Calu3 (cell line): ENCODE measurements around the gene SERPINE2. TPM values are rescaled to one million over a fixed set of nuclear protein-coding genes. Genes with fewer than 3 reads are reported as not detected.

ENCODE experiments used
- BruUV-seq: library from RNA; stranded (reverse); fragments of 400-500 nt; replicated peaks from 2 replicates; lab custom pipeline; 2021; lab: Mats Ljungman, UMichigan
- CTCF ChIA-PET: fragments of 300-600 bp; sonication (Branson Sonifier 250); formaldehyde crosslinking; loops from one replicate; lab custom pipeline; 2022; ENCODE audit warnings: antibody characterized with exemption; lab: Charles Lee
- DNase-seq: peaks from one replicate; pipeline ENCODE4 v3.0.0; 2022
- H3K27ac Mint-ChIP-seq: one replicate; pipeline ENCODE4 v1.8.0; 2022; ENCODE audit warnings: mixed read lengths; ENCODE audit not compliant: unreplicated experiment
- H3K27me3 Mint-ChIP-seq: one replicate; pipeline ENCODE4 v1.8.0; 2022; ENCODE audit warnings: mixed read lengths; ENCODE audit not compliant: unreplicated experiment
- H3K36me3 Mint-ChIP-seq: one replicate; pipeline ENCODE4 v1.8.0; 2022; ENCODE audit warnings: mild to moderate bottlenecking, moderate library complexity, mixed read lengths; ENCODE audit not compliant: insufficient read depth, unreplicated experiment
- H3K4me1 Mint-ChIP-seq: one replicate; pipeline ENCODE4 v1.8.0; 2022; ENCODE audit warnings: mild to moderate bottlenecking, low read depth, mixed read lengths; ENCODE audit not compliant: unreplicated experiment
- H3K4me3 Mint-ChIP-seq: one replicate; pipeline ENCODE4 v1.8.0; 2022; ENCODE audit warnings: mild to moderate bottlenecking, low read depth, moderate library complexity, mixed read lengths; ENCODE audit not compliant: unreplicated experiment
- H3K9me3 Mint-ChIP-seq: one replicate; pipeline ENCODE4 v1.8.0; 2022; ENCODE audit warnings: low read depth, mixed read lengths; ENCODE audit not compliant: unreplicated experiment
- intact Hi-C: fragments of 100-400 bp; cut with micrococcal nuclease; formaldehyde crosslinking; loops from one replicate; pipeline ENCODE4 v1.10.0; 2022; ENCODE audit not compliant: unreplicated experiment
- total RNA-seq: library from RNA; stranded (reverse); gene quantifications from 2 replicates; pipeline ENCODE4 v1.2.3, GENCODE V29; 2022
- TF ChIP-seq, protein P1 (sequence below): fragments of 200-600 bp; IDR thresholded peaks from one replicate; pipeline ENCODE4 v1.8.0; 2022; ENCODE audit warnings: antibody characterized with exemption; ENCODE audit not compliant: unreplicated experiment

SERPINE2 gene
- total RNA-seq, 1 experiment from 2014 or later, result 39.7 TPM

- no peak for DNase-seq
Measured at GRCh38 chr2:223989856-223990232, 49.2 kb downstream of the SERPINE2 start.

DNA sequence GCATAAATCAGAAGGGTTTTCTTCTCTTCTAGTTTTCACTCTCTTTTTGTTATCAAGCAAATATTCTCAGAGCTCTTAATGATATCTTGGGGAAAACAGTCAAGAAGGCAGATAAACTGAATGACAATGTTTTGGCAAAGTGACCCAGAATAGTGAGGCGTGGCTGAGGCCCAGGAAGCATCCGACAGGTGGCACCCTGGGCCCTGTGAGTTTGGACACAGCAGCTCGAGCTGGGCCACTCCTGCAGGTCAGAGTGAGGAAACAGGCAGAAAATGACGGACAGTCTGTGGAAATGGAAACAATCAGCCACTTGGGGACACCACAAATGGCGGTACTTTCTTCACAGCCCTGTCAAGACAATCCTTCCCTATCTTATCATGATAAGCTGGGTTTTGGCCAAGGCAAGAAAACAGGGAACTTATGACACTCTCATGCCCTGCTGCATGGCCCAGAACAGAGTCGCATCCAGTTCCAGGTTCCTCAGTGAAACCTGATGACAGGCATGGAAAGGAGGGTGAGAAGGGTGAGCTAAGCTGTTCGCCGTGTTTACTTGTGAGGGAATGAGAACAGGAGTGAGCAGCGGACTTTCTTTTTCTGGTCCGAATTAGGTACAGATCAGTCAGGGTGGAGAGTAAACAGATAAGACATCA, 49.8 kb downstream of the SERPINE2 start:
- TF ChIP-seq, protein P1, sequence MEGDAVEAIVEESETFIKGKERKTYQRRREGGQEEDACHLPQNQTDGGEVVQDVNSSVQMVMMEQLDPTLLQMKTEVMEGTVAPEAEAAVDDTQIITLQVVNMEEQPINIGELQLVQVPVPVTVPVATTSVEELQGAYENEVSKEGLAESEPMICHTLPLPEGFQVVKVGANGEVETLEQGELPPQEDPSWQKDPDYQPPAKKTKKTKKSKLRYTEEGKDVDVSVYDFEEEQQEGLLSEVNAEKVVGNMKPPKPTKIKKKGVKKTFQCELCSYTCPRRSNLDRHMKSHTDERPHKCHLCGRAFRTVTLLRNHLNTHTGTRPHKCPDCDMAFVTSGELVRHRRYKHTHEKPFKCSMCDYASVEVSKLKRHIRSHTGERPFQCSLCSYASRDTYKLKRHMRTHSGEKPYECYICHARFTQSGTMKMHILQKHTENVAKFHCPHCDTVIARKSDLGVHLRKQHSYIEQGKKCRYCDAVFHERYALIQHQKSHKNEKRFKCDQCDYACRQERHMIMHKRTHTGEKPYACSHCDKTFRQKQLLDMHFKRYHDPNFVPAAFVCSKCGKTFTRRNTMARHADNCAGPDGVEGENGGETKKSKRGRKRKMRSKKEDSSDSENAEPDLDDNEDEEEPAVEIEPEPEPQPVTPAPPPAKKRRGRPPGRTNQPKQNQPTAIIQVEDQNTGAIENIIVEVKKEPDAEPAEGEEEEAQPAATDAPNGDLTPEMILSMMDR, result no peak
- Mint-ChIP-seq H3K36me3 (peaks cover 7% of the 10 kb centered on the region), H3K27me3 (no peaks in the 10 kb centered on the region), H3K4me3 (no peak overlapping the region), H3K9me3 (no peaks in the 10 kb centered on the region), H3K27ac (no peak overlapping the region), H3K4me1 (peaks cover 9% of the 10 kb centered on the region)
- intact Hi-C loops, result loop anchor here (1.0 to 5.0 kb wide), 2 partner anchors 295 to 368 kb away; no protein-coding TSS in a partner anchor
- no TSS peak for BruUV-seq
- CTCF ChIA-PET, result interaction anchor here (1.6 to 1.7 kb wide), 2 partner anchors 295 to 298 kb away, joined by 6 read pairs; no protein-coding TSS in a partner anchor
- DNase-seq, result peak; percentile 62

More at GRCh38 chr2:223989856-223990232, 49.2 kb downstream of the SERPINE2 start:
- Mint-ChIP-seq H3K9me3 (no peaks in the 10 kb centered on the region), H3K4me1 (peaks cover 14% of the 10 kb centered on the region), H3K4me3 (no peak overlapping the region), H3K27me3 (no peaks in the 10 kb centered on the region), H3K27ac (no peak overlapping the region), H3K36me3 (peaks cover 10% of the 10 kb centered on the region)
- TF ChIP-seq, protein P1, result no peak
- BruUV-seq, result no TSS peak
- CTCF ChIA-PET, result interaction anchor here (0.6 to 1.7 kb wide), 3 partner anchors 295 to 733 kb away, joined by 3 to 6 read pairs (median 6); no protein-coding TSS in a partner anchor
- intact Hi-C loops, result loop anchor here (1.0 to 5.0 kb wide), 3 partner anchors 152 to 367 kb away; no protein-coding TSS in a partner anchor

DNA sequence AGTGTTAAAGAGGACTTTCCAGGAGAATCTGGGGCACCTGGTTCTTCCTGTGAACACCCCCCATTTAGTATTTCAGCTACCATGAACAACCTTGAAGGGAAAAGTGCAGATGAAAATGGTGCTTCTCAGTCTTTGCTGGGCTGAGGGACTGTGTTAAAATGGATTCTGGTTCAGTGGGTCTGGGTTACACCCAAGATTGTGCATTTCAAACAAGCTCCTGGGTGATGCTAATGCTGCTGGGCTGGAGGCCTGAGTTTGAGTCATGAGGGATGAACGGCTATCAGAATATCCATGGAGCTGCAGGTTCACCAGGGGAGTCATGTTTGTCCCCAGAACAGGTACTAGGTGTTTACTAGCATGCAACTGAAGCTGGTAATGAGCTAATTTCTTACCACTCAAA, 57.8 kb downstream of the SERPINE2 start:
- no peaks in the 10 kb centered on the region for H3K27me3 Mint-ChIP-seq
- CTCF ChIA-PET, result interaction anchor here (0.7 kb wide), 1 partner anchor 13 kb away, joined by 6 read pairs; no protein-coding TSS in a partner anchor
- intact Hi-C loops, result no loop called here
- no TSS peak for BruUV-seq
- H3K4me3 Mint-ChIP-seq, result no peak overlapping the region
- no peak overlapping the region for H3K27ac Mint-ChIP-seq
- TF ChIP-seq, protein P1, result no peak
- no peaks in the 10 kb centered on the region for H3K4me1 Mint-ChIP-seq
- DNase-seq, result no peak
- no peaks in the 10 kb centered on the region for H3K36me3 Mint-ChIP-seq
- no peaks in the 10 kb centered on the region for H3K9me3 Mint-ChIP-seq

GRCh38 chr2:223980803-223981202, 58.3 kb downstream of the SERPINE2 start:
- H3K4me1 Mint-ChIP-seq, result no peaks in the 10 kb centered on the region
- intact Hi-C loops, result no loop called here
- no peaks in the 10 kb centered on the region for H3K9me3 Mint-ChIP-seq
- no TSS peak for BruUV-seq
- H3K4me3 Mint-ChIP-seq, result no peak overlapping the region
- no peak overlapping the region for H3K27ac Mint-ChIP-seq
- TF ChIP-seq, protein P1, result no peak
- CTCF ChIA-PET, result interaction anchor here (0.6 kb wide), 1 partner anchor 10 kb away, joined by 4 read pairs; no protein-coding TSS in a partner anchor
- H3K36me3 Mint-ChIP-seq, result no peaks in the 10 kb centered on the region
- H3K27me3 Mint-ChIP-seq, result no peaks in the 10 kb centered on the region
- no peak for DNase-seq
